ENCODE results near the gene MUC12.
"Not testable (repeated sequence)": the region's sequence is repeated elsewhere in the genome, so short reads cannot be mapped to it uniquely, and the experiment has no call there.

The MUC12 gene

GRCh38 chr7:100985033-100985797, 15.8 kb downstream of the MUC12 start:
- not testable (repeated sequence) for DNase-seq

- DNase-seq: no peak
Measured at GRCh38 chr7:100991631-100992030, 22.3 kb downstream of the MUC12 start.

GRCh38 chr7:100992280-100992679, 22.9 kb downstream of the MUC12 start:
- not testable (repeated sequence) for DNase-seq

GRCh38 chr7:100994671-100995070, 25.3 kb downstream of the MUC12 start:
- DNase-seq: not testable (repeated sequence)

GRCh38 chr7:100998530-100998929, 29.2 kb downstream of the MUC12 start:
- not testable (repeated sequence) for DNase-seq

- DNase-seq: not testable (repeated sequence)
Measured at GRCh38 chr7:100999334-100999733, 30.0 kb downstream of the MUC12 start.

- DNase-seq: not testable (repeated sequence)
Measured at GRCh38 chr7:101000025-101000424, 30.7 kb downstream of the MUC12 start.

GRCh38 chr7:101002333-101002732, 33.0 kb downstream of the MUC12 start:
- not testable (repeated sequence) for DNase-seq

GRCh38 chr7:101007361-101007760, 38.0 kb downstream of the MUC12 start:
- DNase-seq: not testable (repeated sequence)

- DNase-seq: no peak
Measured at GRCh38 chr7:101009629-101010028, 40.3 kb downstream of the MUC12 start.

- no peak for DNase-seq
Measured at GRCh38 chr7:101012931-101013330, 43.6 kb downstream of the MUC12 start.

- DNase-seq: no peak
Measured at GRCh38 chr7:101015626-101016025, 46.3 kb downstream of the MUC12 start.

- peak; percentile 55 for DNase-seq
Measured at GRCh38 chr7:101017064-101017777, 47.9 kb downstream of the MUC12 start.

GRCh38 chr7:101018271-101019167, 49.2 kb downstream of the MUC12 start:
- no peak for DNase-seq

- no peak for DNase-seq
Measured at GRCh38 chr7:101020444-101020843, 51.1 kb downstream of the MUC12 start.

GRCh38 chr7:101021703-101022102, 52.3 kb downstream of the MUC12 start:
- no peak for DNase-seq

GRCh38 chr7:101023839-101024238, 54.5 kb downstream of the MUC12 start:
- no peak for DNase-seq

- DNase-seq: no peak
Measured at GRCh38 chr7:101031082-101031481, 61.7 kb downstream of the MUC12 start.

- DNase-seq: no peak
Measured at GRCh38 chr7:101035941-101036340, 66.6 kb downstream of the MUC12 start.

GRCh38 chr7:101041283-101041682, 71.9 kb downstream of the MUC12 start:
- not testable (repeated sequence) for DNase-seq

GRCh38 chr7:101058355-101058754, 89.0 kb downstream of the MUC12 start:
- peak; percentile 31 for DNase-seq

- no peak for DNase-seq
Measured at GRCh38 chr7:101059620-101059942, 90.2 kb downstream of the MUC12 start.

- DNase-seq: no peak
Measured at GRCh38 chr7:101060992-101061391, 91.6 kb downstream of the MUC12 start.

All from right kidney (tissue), 1 donor.